Endothelial cell of umbilical vein (primary cell): ENCODE results near the gene MAP1LC3C. TPM values are rescaled to one million over a fixed set of nuclear protein-coding genes. Genes with fewer than 3 reads are reported as not detected.
A peak's percentile ranks its signal among the peaks of the same experiment; 100 is the strongest.

ENCODE experiments used
- BruUV-seq: library from RNA; stranded (reverse); fragments of 400-500 nt; replicated peaks from 2 replicates; lab custom pipeline; 2021; lab: Mats Ljungman, UMichigan
- CTCF ChIA-PET: fragments of 300-600, 350-600 bp; sonication (Branson Sonifier 250); formaldehyde crosslinking; loops from one replicate; lab custom pipeline; 2021; ENCODE audit warnings: antibody characterized with exemption, inconsistent platforms; lab: Charles Lee
- POLR2A ChIA-PET: fragments of 300-600, 350-600 bp; sonication (Branson Sonifier 250); formaldehyde crosslinking; loops from one replicate; lab custom pipeline; 2021; ENCODE audit warnings: antibody characterized with exemption, inconsistent platforms; lab: Charles Lee
- DNase-seq: peaks from one replicate; pipeline ENCODE4 v3.0.0-alpha.2; 2011; ENCODE audit warnings: low read depth, low spot score
- FAIRE-seq: peaks from 2 replicates; lab custom pipeline; 2011; peaks lifted over from hg19 to GRCh38; lab: Jason Lieb, UNC
- H2AFZ ChIP-seq: 2 replicates; pipeline ENCODE4 v1.6.0; 2012; ENCODE audit warnings: low read depth, low read length, control low read depth, inconsistent platforms
- H3K27ac ChIP-seq: 2 replicates; pipeline ENCODE4 v1.5.1; 2011; ENCODE audit warnings: low read depth, mild to moderate bottlenecking, control low read depth, low read length, moderate library complexity; ENCODE audit not compliant: insufficient read depth
- H3K27me3 ChIP-seq, 2 experiments: 2 replicates each; pipeline versions ENCODE4 v1.6.0 to v1.6.1; 2011; ENCODE audit warnings: low read length in 2 of 2, mixed read lengths in 1 of 2; ENCODE audit not compliant: control insufficient read depth in 2 of 2, insufficient read depth in 2 of 2
- H3K36me3 ChIP-seq, 2 experiments: 2 replicates in 1 of 2; 3 replicates in 1 of 2; pipeline ENCODE4 v1.5.1; 2011; ENCODE audit warnings: low read length in 2 of 2, mild to moderate bottlenecking in 1 of 2, moderate library complexity in 1 of 2; ENCODE audit not compliant: control insufficient read depth in 2 of 2, insufficient read depth in 2 of 2; ENCODE audit errors: extremely low read depth in 1 of 2
- H3K4me1 ChIP-seq: 3 replicates; pipeline ENCODE4 v1.5.1; 2011; ENCODE audit warnings: mild to moderate bottlenecking, low read length; ENCODE audit not compliant: control insufficient read depth, insufficient read depth; ENCODE audit errors: extremely low read depth
- H3K4me2 ChIP-seq: 2 replicates; pipeline ENCODE4 v1.6.1; 2011; ENCODE audit warnings: low read length, control low read depth, mixed read lengths; ENCODE audit not compliant: insufficient read depth
- H3K4me3 ChIP-seq, 3 experiments: fragments of 200-600 bp in 1 of 3; sonication (generic), shearing (Covaris generic) in 1 of 3; replicated peaks in 1 of 3; 2 replicates each; pipeline ENCODE4 v1.5.1; 2011 to 2016; ENCODE audit warnings: control low read depth in 3 of 3, low read length in 3 of 3, mild to moderate bottlenecking in 2 of 3, inconsistent platforms in 1 of 3, low read depth in 1 of 3, moderate library complexity in 1 of 3; ENCODE audit not compliant: insufficient read depth in 1 of 3
- H3K79me2 ChIP-seq: 2 replicates; pipeline ENCODE4 v1.6.0; 2012; ENCODE audit warnings: low read length, inconsistent platforms; ENCODE audit not compliant: control insufficient read depth, insufficient read depth
- H3K9ac ChIP-seq: replicated peaks from 2 replicates; pipeline ENCODE3; 2011; ENCODE audit warnings: low read length, control low read depth; ENCODE audit not compliant: insufficient read depth; ENCODE audit errors: extremely low read depth
- H3K9me1 ChIP-seq: replicated peaks from 3 replicates; pipeline ENCODE4 v1.6.0; 2011; ENCODE audit warnings: mild to moderate bottlenecking, low read length; ENCODE audit not compliant: control insufficient read depth, insufficient read depth; ENCODE audit errors: extremely low read depth
- H3K9me3 ChIP-seq: replicated peaks from 2 replicates; pipeline ENCODE4 v1.5.1; 2012; ENCODE audit warnings: low read length, inconsistent platforms; ENCODE audit not compliant: control insufficient read depth, insufficient read depth
- H4K20me1 ChIP-seq: replicated peaks from 2 replicates; pipeline ENCODE3; 2011; ENCODE audit warnings: mild to moderate bottlenecking, low read length; ENCODE audit not compliant: control insufficient read depth, insufficient read depth; ENCODE audit errors: extremely low read depth
- CTCF ChIP-seq, 2 donors: IDR thresholded peaks; 1 replicate in 1 of 2; 2 replicates in 1 of 2; pipeline ENCODE4 v1.5.1; 2011; ENCODE audit warnings: low read length in 2 of 2, mild to moderate bottlenecking in 2 of 2, moderate library complexity in 2 of 2, control low read depth in 1 of 2, inconsistent platforms in 1 of 2, low read depth in 1 of 2; ENCODE audit not compliant: insufficient read depth in 1 of 2; ENCODE audit errors: extremely low read depth in 1 of 2
- FOS ChIP-seq: IDR thresholded peaks from 2 replicates; pipeline ENCODE4 v1.6.1; 2011; ENCODE audit warnings: mild to moderate bottlenecking, low read length, moderate library complexity, borderline replicate concordance; ENCODE audit not compliant: insufficient read depth
- MAX ChIP-seq: IDR thresholded peaks from 2 replicates; pipeline ENCODE4 v1.6.1; 2011; ENCODE audit not compliant: insufficient read depth, insufficient read length
- dilution Hi-C: fragments of 300-500 bp; cut with MboI; formaldehyde crosslinking; loops from one replicate; pipeline ENCODE4 v1.15.0; 2019; ENCODE audit warnings: low sequenced_read_pairs; ENCODE audit not compliant: extremely low pct_ligation_motif_present
- intact Hi-C: fragments of 100-400 bp; cut with micrococcal nuclease; formaldehyde crosslinking; loops from one replicate; pipeline ENCODE4 v1.10.0; 2022
- polyA plus RNA-seq, 4 experiments: library from polyadenylated mRNA; depleted of rRNA in 3 of 4; stranded (reverse) in 3 of 4; unstranded in 1 of 4; fragments of >200 nt; gene quantifications; 2 replicates each; pipeline versions ENCODE4 v1.2.1 to v1.2.3, GENCODE V29; 2011 to 2012; ENCODE audit warnings: missing spikeins in 1 of 4
- total RNA-seq: library from RNA; stranded (reverse); gene quantifications from 2 replicates; pipeline ENCODE4 v1.2.3, GENCODE V29; 2021

MAP1LC3C gene
- total and polyA plus RNA-seq, 2 donors (not counting 3 experiments of a cell fraction or from before 2014, with no cell fraction given) = not detected

- H4K20me1 ChIP-seq = no peaks in the 10 kb centered on the region
- ChIA-PET POLR2A (no interaction called here), CTCF (interaction anchor here (0.9 to 2.3 kb wide), 15 partner anchors 8 to 1106 kb away, joined by 3 to 26 read pairs (median 4); partner anchors contain the start of gene EXO1)
- H3K4me1 ChIP-seq = peaks cover 4% of the 10 kb centered on the region
- intact Hi-C loops = loop anchor here (1.0 kb wide), 4 partner anchors 102 to 467 kb away; no protein-coding TSS in a partner anchor
- FAIRE-seq (peak; percentile 90), DNase-seq (peak; percentile 48)
- no peaks in the 10 kb centered on the region for H3K9me1 ChIP-seq
- no peaks in the 10 kb centered on the region for H3K27me3 ChIP-seq
- TF ChIP-seq FOS (peak; percentile 45), MAX (no peak), CTCF (IDR thresholded peaks at IDR 0.05; ENCODE audit: extremely low read depth in 1 of 2, insufficient read depth in 1 of 2, low read depth in 1 of 2, low read length in 2 of 2) (peak; percentile 58 to 81)
- H3K9ac ChIP-seq = peak overlapping the region; percentile 34
- no peak overlapping the region for H3K27ac ChIP-seq
- H3K36me3 ChIP-seq = no peaks in the 10 kb centered on the region
- H2AFZ ChIP-seq = peak overlapping the region; percentile 93
- no peaks in the 10 kb centered on the region for H3K9me3 ChIP-seq
- H3K79me2 ChIP-seq = no peaks in the 10 kb centered on the region
- H3K4me2 ChIP-seq = peak overlapping the region; percentile 70
- BruUV-seq = no TSS peak
- H3K4me3 ChIP-seq = peak overlapping the region in 2 of 3 experiments; percentile 22 to 53
- dilution Hi-C loops = no loop called here
Observed at GRCh38 chr1:241998412-241998921, 431 bp downstream of the MAP1LC3C start.
